Measurements from ENCODE around the gene TMEM135.
"Not testable (repeated sequence)": the region's sequence is repeated elsewhere in the genome, so short reads cannot be mapped to it uniquely, and the experiment has no call there.

Gene TMEM135

GRCh38 chr11:87179621-87180020 lies 141.9 kb downstream of the TMEM135 start:
- Histone ChIP-seq H3K9ac (no peak overlapping the region), H3K27me3 (no peaks in the 10 kb centered on the region), H3K9me3 (peaks cover 12% of the 10 kb centered on the region; the same call in 1 of the 2 replicates), H3K4me2 (no peak overlapping the region), H3K4me3 (no peak overlapping the region), H4K20me1 (no peaks in the 10 kb centered on the region), H3K36me3 (peaks cover 11% of the 10 kb centered on the region), H3K4me1 (peaks cover 4% of the 10 kb centered on the region; the same call in 1 of the 2 replicates), H3K27ac (no peak overlapping the region)
- TF ChIP-seq Cebpa-rat (IDR thresholded peaks at IDR 0.05) = no peak

- Histone ChIP-seq H3K27ac (no peak overlapping the region), H3K9ac (no peak overlapping the region), H3K4me3 (no peak overlapping the region), H3K4me2 (no peak overlapping the region), H3K36me3 (peaks cover 11% of the 10 kb centered on the region), H3K4me1 (no peaks in the 10 kb centered on the region), H4K20me1 (no peaks in the 10 kb centered on the region), H3K9me3 (peaks cover 12% of the 10 kb centered on the region; the same call in 1 of the 2 replicates), H3K27me3 (no peaks in the 10 kb centered on the region)
- TF ChIP-seq Cebpa-rat (IDR thresholded peaks at IDR 0.05) = no peak
Measured at GRCh38 chr11:87180742-87181141, 143.0 kb downstream of the TMEM135 start.

GRCh38 chr11:87181143-87181542 lies 143.4 kb downstream of the TMEM135 start:
- Histone ChIP-seq H3K9ac (no peak overlapping the region), H3K4me2 (no peak overlapping the region), H3K9me3 (peaks cover 12% of the 10 kb centered on the region; the same call in 1 of the 2 replicates), H3K27ac (no peak overlapping the region), H4K20me1 (no peaks in the 10 kb centered on the region), H3K4me3 (no peak overlapping the region), H3K4me1 (no peaks in the 10 kb centered on the region), H3K27me3 (no peaks in the 10 kb centered on the region), H3K36me3 (peaks cover 11% of the 10 kb centered on the region)
- TF ChIP-seq Cebpa-rat (IDR thresholded peaks at IDR 0.05) = no peak

GRCh38 chr11:87185228-87185627 lies 147.5 kb downstream of the TMEM135 start:
- H3K4me2 ChIP-seq = no peak overlapping the region
- no peaks in the 10 kb centered on the region for H3K9me3 ChIP-seq
- no peak overlapping the region for H3K4me3 ChIP-seq
- no peaks in the 10 kb centered on the region for H3K36me3 ChIP-seq
- H3K27ac ChIP-seq = no peak overlapping the region
- H4K20me1 ChIP-seq = no peaks in the 10 kb centered on the region
- H3K27me3 ChIP-seq = no peaks in the 10 kb centered on the region
- no peak overlapping the region for H3K9ac ChIP-seq
- H3K4me1 ChIP-seq = no peaks in the 10 kb centered on the region
- no peak for TF ChIP-seq Cebpa-rat (IDR thresholded peaks at IDR 0.05)

GRCh38 chr11:87187076-87187475 lies 149.3 kb downstream of the TMEM135 start:
- no peaks in the 10 kb centered on the region for H3K4me1 ChIP-seq
- no peaks in the 10 kb centered on the region for H4K20me1 ChIP-seq
- H3K27ac ChIP-seq = no peak overlapping the region
- no peak overlapping the region for H3K4me3 ChIP-seq
- no peaks in the 10 kb centered on the region for H3K9me3 ChIP-seq
- no peak overlapping the region for H3K4me2 ChIP-seq
- no peaks in the 10 kb centered on the region for H3K36me3 ChIP-seq
- no peak overlapping the region for H3K9ac ChIP-seq
- H3K27me3 ChIP-seq = no peaks in the 10 kb centered on the region
- no peak for TF ChIP-seq Cebpa-rat (IDR thresholded peaks at IDR 0.05)

GRCh38 chr11:87187930-87188329 lies 150.2 kb downstream of the TMEM135 start:
- Histone ChIP-seq H4K20me1 (no peaks in the 10 kb centered on the region), H3K4me2 (no peak overlapping the region), H3K9ac (no peak overlapping the region), H3K4me1 (no peaks in the 10 kb centered on the region), H3K27me3 (no peaks in the 10 kb centered on the region), H3K4me3 (no peak overlapping the region), H3K27ac (no peak overlapping the region), H3K36me3 (no peaks in the 10 kb centered on the region), H3K9me3 (no peaks in the 10 kb centered on the region)
- TF ChIP-seq Cebpa-rat (IDR thresholded peaks at IDR 0.05) = no peak

- not testable (repeated sequence) for H3K4me1 ChIP-seq, H3K9ac ChIP-seq, H3K4me2 ChIP-seq, H3K27ac ChIP-seq, H3K9me3 ChIP-seq, H4K20me1 ChIP-seq, H3K27me3 ChIP-seq, H3K4me3 ChIP-seq, H3K36me3 ChIP-seq
Measured at GRCh38 chr11:87188396-87188795, 150.7 kb downstream of the TMEM135 start.

- H3K27ac ChIP-seq, H3K4me1 ChIP-seq, H3K9me3 ChIP-seq, H4K20me1 ChIP-seq, H3K36me3 ChIP-seq, H3K27me3 ChIP-seq, H3K4me3 ChIP-seq, H3K4me2 ChIP-seq, H3K9ac ChIP-seq: not testable (repeated sequence)
Measured at GRCh38 chr11:87188921-87189320, 151.2 kb downstream of the TMEM135 start.

GRCh38 chr11:87190071-87190470 lies 152.3 kb downstream of the TMEM135 start:
- no peaks in the 10 kb centered on the region for H3K4me1 ChIP-seq
- H3K4me3 ChIP-seq = no peak overlapping the region
- H3K27ac ChIP-seq = no peak overlapping the region
- no peaks in the 10 kb centered on the region for H3K27me3 ChIP-seq
- no peaks in the 10 kb centered on the region for H3K9me3 ChIP-seq
- no peak overlapping the region for H3K4me2 ChIP-seq
- TF ChIP-seq Cebpa-rat (IDR thresholded peaks at IDR 0.05) = no peak
- H3K36me3 ChIP-seq = no peaks in the 10 kb centered on the region
- H4K20me1 ChIP-seq = no peaks in the 10 kb centered on the region
- no peak overlapping the region for H3K9ac ChIP-seq

- H3K9ac ChIP-seq = no peak overlapping the region
- H3K9me3 ChIP-seq = no peaks in the 10 kb centered on the region
- no peaks in the 10 kb centered on the region for H3K27me3 ChIP-seq
- H3K4me3 ChIP-seq = no peak overlapping the region
- no peak for TF ChIP-seq Cebpa-rat (IDR thresholded peaks at IDR 0.05)
- H3K36me3 ChIP-seq = no peaks in the 10 kb centered on the region
- no peaks in the 10 kb centered on the region for H4K20me1 ChIP-seq
- H3K27ac ChIP-seq = no peak overlapping the region
- H3K4me2 ChIP-seq = no peak overlapping the region
- no peaks in the 10 kb centered on the region for H3K4me1 ChIP-seq
Measured at GRCh38 chr11:87193756-87194470, 156.2 kb downstream of the TMEM135 start.

Measured in BLaER1 (cell line).